MM.1S (cell line): ENCODE measurements around the gene REC8.

ENCODE experiments used
- CTCF ChIP-seq: fragments of 300-600 bp; sonication (generic); IDR thresholded peaks from 2 replicates; pipeline ENCODE4 v1.5.1; 2016; ENCODE audit warnings: antibody characterized with exemption, low read length, mixed read lengths
- EZH2 ChIP-seq: fragments of 300-600 bp; sonication (generic); optimal IDR thresholded peaks from 2 replicates; pipeline ENCODE3; 2017; ENCODE audit warnings: low read depth, mild to moderate bottlenecking, antibody characterized with exemption, low read length, mixed read lengths
- EZH2phosphoT487 ChIP-seq: fragments of 300-600 bp; sonication (generic); IDR thresholded peaks from 2 replicates; pipeline ENCODE4 v1.6.1; 2018; ENCODE audit warnings: antibody characterized with exemption, low read length

GRCh38 chr14:24137529-24138395 lies 34.1 kb upstream of the REC8 start:
- TF ChIP-seq CTCF (no peak), EZH2 (no peak), EZH2phosphoT487 (no peak)
